HepG2 (cell line): ENCODE results near the gene ESYT1. TPM values are rescaled to one million over a fixed set of nuclear protein-coding genes. Genes with fewer than 3 reads are reported as not detected.
A peak's percentile ranks its signal among the peaks of the same experiment; 100 is the strongest.

Experiments
- CCAR2 ChIP-seq: fragments of 200-400 bp; formaldehyde crosslinking; optimal IDR thresholded peaks from 2 replicates; pipeline ENCODE3; 2018; ENCODE audit warnings: low read depth, mild to moderate bottlenecking, low read length, moderate library complexity
- CREM ChIP-seq, 2 experiments: sonication (generic) in 1 of 2; formaldehyde crosslinking in 1 of 2; IDR thresholded peaks; 2 replicates each; pipeline versions ENCODE4 v1.4.0 to v1.6.1; 2016 to 2020; ENCODE audit warnings: antibody characterized with exemption in 1 of 2, mild to moderate bottlenecking in 1 of 2, missing genetic modification reagents in 1 of 2
- FOSL1 ChIP-seq: sonication (generic); formaldehyde crosslinking; IDR thresholded peaks from 2 replicates; pipeline ENCODE4 v1.9.0; 2021; ENCODE audit warnings: missing genetic modification reagents, borderline replicate concordance
- HNRNPH1 ChIP-seq: fragments of 200-400 bp; formaldehyde crosslinking; optimal IDR thresholded peaks from 2 replicates; pipeline ENCODE3; 2017; ENCODE audit warnings: mild to moderate bottlenecking, low read depth, low read length
- HNRNPK ChIP-seq: fragments of 200-400 bp; formaldehyde crosslinking; IDR thresholded peaks from 2 replicates; pipeline ENCODE4 v1.6.1; 2018; ENCODE audit warnings: low read length, low read depth, moderate library complexity, mild to moderate bottlenecking; ENCODE audit not compliant: poor library complexity, severe bottlenecking
- HOXA3 ChIP-seq: sonication (generic); formaldehyde crosslinking; IDR thresholded peaks from 2 replicates; pipeline ENCODE4 v1.5.0; 2020; ENCODE audit warnings: missing genetic modification reagents
- IRF2 ChIP-seq: IDR thresholded peaks from 2 replicates; pipeline ENCODE4 v1.6.1; 2018; ENCODE audit warnings: missing genetic modification reagents, missing compliant biosample characterization
- NR0B2 ChIP-seq: sonication (generic); formaldehyde crosslinking; IDR thresholded peaks from 2 replicates; pipeline ENCODE4 v1.4.0; 2020; ENCODE audit warnings: mild to moderate bottlenecking, missing genetic modification reagents
- PAWR ChIP-seq: sonication (generic); formaldehyde crosslinking; IDR thresholded peaks from 2 replicates; pipeline ENCODE4 v1.4.0; 2020; ENCODE audit warnings: missing genetic modification reagents, mild to moderate bottlenecking, borderline replicate concordance
- POGZ ChIP-seq: sonication (generic); formaldehyde crosslinking; IDR thresholded peaks from 2 replicates; pipeline ENCODE4 v1.4.0; 2020; ENCODE audit warnings: mild to moderate bottlenecking, missing genetic modification reagents
- PPARG ChIP-seq: conservative IDR thresholded peaks from 2 replicates; pipeline ENCODE4 v1.6.1; 2016; ENCODE audit warnings: missing biosample characterization, missing genetic modification reagents
- SMAD3 ChIP-seq: sonication (generic); formaldehyde crosslinking; IDR thresholded peaks from 2 replicates; pipeline ENCODE4 v1.4.0; 2020; ENCODE audit warnings: missing genetic modification reagents
- SOX6 ChIP-seq, 2 experiments: fragments of 450-650 bp in 1 of 2; sonication (generic) in 1 of 2; formaldehyde crosslinking in 1 of 2; IDR thresholded peaks; 2 replicates each; pipeline versions ENCODE4 v1.4.0 to v1.6.1; 2017 to 2020; ENCODE audit warnings: antibody characterized with exemption in 1 of 2, mild to moderate bottlenecking in 1 of 2, missing genetic modification reagents in 1 of 2
- TRIM22 ChIP-seq: fragments of 450-650 bp; IDR thresholded peaks from 2 replicates; pipeline ENCODE4 v1.6.1; 2017
- YY1 ChIP-seq: IDR thresholded peaks from 2 replicates; pipeline ENCODE4 v1.6.1; 2011; ENCODE audit warnings: low read length, low read depth, moderate library complexity, mild to moderate bottlenecking; ENCODE audit not compliant: insufficient read depth, insufficient replicate concordance
- ZBTB2 ChIP-seq: sonication (generic); formaldehyde crosslinking; IDR thresholded peaks from 2 replicates; pipeline ENCODE4 v1.8.0; 2022; ENCODE audit warnings: low read depth, missing genetic modification reagents
- ZBTB43 ChIP-seq: sonication (generic); formaldehyde crosslinking; conservative IDR thresholded peaks from 2 replicates; pipeline ENCODE4 v1.4.0; 2020; ENCODE audit warnings: missing genetic modification reagents
- ZNF20 ChIP-seq: sonication (generic); formaldehyde crosslinking; IDR thresholded peaks from 2 replicates; pipeline ENCODE4 v1.4.0; 2020; ENCODE audit warnings: mild to moderate bottlenecking, moderate library complexity, missing genetic modification reagents
- ZNF468 ChIP-seq: sonication (generic); formaldehyde crosslinking; IDR thresholded peaks from 2 replicates; pipeline ENCODE4 v1.8.0; 2022; ENCODE audit warnings: mild to moderate bottlenecking, moderate library complexity, missing genetic modification reagents
- ZNF484 ChIP-seq: sonication (generic); formaldehyde crosslinking; IDR thresholded peaks from 2 replicates; pipeline ENCODE4 v1.5.1; 2020; ENCODE audit warnings: mild to moderate bottlenecking, low read depth, missing genetic modification reagents, borderline replicate concordance
- ZNF572 ChIP-seq: sonication (generic); formaldehyde crosslinking; IDR thresholded peaks from 2 replicates; pipeline ENCODE4 v1.5.1; 2020; ENCODE audit warnings: mild to moderate bottlenecking, missing genetic modification reagents
- ZNF652 ChIP-seq: IDR thresholded peaks from 2 replicates; pipeline ENCODE4 v1.6.1; 2016; ENCODE audit warnings: low read depth, borderline replicate concordance
- ZNF660 ChIP-seq: sonication (generic); formaldehyde crosslinking; IDR thresholded peaks from 2 replicates; pipeline ENCODE4 v1.5.1; 2020; ENCODE audit warnings: mild to moderate bottlenecking, low read depth, missing genetic modification reagents, borderline replicate concordance
- ZNF766 ChIP-seq: sonication (generic); formaldehyde crosslinking; IDR thresholded peaks from 2 replicates; pipeline ENCODE4 v1.5.0; 2020; ENCODE audit warnings: missing genetic modification reagents, borderline replicate concordance
- polyA plus RNA-seq, 8 experiments: library from polyadenylated mRNA; depleted of rRNA in 3 of 8; stranded (reverse) in 7 of 8; unstranded in 1 of 8; fragments of >200 nt; fragmentation: Illumina TruSeq in 4 of 8; extraction: Trizol in 4 of 8; gene quantifications; 2 replicates each; pipeline versions ENCODE4 v1.2.1 to v1.2.3, GENCODE V29; 2011 to 2016; ENCODE audit warnings: low read depth in 4 of 8, missing spikeins in 1 of 8, mixed read lengths in 1 of 8; ENCODE audit not compliant: insufficient read depth in 1 of 8
- total RNA-seq, 5 experiments: library from RNA; depleted of rRNA; stranded (reverse); fragments of >200 nt; fragmentation: Illumina TruSeq; extraction: Trizol; gene quantifications; 2 replicates each; pipeline ENCODE4 v1.2.3, GENCODE V29; 2016; ENCODE audit warnings: low read depth in 1 of 5

ESYT1 gene
- total and polyA plus RNA-seq, 2 of the 13 experiments (the other 11 are each of a cell fraction or from before 2014, with no cell fraction given): 66.9 to 71.0 TPM

- TF ChIP-seq ZNF660 (no peak), ZBTB2 (CRISPR knock-in tag) (no peak; the same call in 1 of the 2 replicates), ZNF20 (CRISPR knock-in tag) (no peak), ZNF468 (no peak), ZNF484 (CRISPR knock-in tag) (no peak), POGZ (CRISPR knock-in tag) (no peak), CCAR2 (no peak), HNRNPK (no peak), HOXA3 (CRISPR knock-in tag) (peak; percentile 69), FOSL1 (CRISPR knock-in tag) (no peak), TRIM22 (no peak), PAWR (CRISPR knock-in tag) (no peak), PPARG (no peak), IRF2 (CRISPR knock-in tag) (peak; percentile 58), YY1 (peak; percentile 56), HNRNPH1 (no peak), CREM (IDR thresholded peaks at IDR 0.05) (peak; percentile 55; the same call in 1 of the 2 replicates), CREM (CRISPR knock-in tag; IDR thresholded peaks at IDR 0.05) (no peak), NR0B2 (CRISPR knock-in tag) (no peak), ZNF766 (CRISPR knock-in tag) (no peak), ZNF572 (CRISPR knock-in tag) (no peak), ZBTB43 (CRISPR knock-in tag) (no peak), SOX6 (IDR thresholded peaks at IDR 0.05) (no peak), SOX6 (CRISPR knock-in tag; IDR thresholded peaks at IDR 0.05) (no peak), SMAD3 (CRISPR knock-in tag) (peak; percentile 93; the same call in 1 of the 2 replicates), ZNF652 (CRISPR knock-in tag) (peak; percentile 45; the same call in 1 of the 2 replicates)
These were observed 62.0 kb downstream of the ESYT1 start (continued) for GRCh38 chr12:56189918-56190694.
